DMS153 treated with DMSO at 0.1 percent for 48 hours (cell line): Measurements from ENCODE around the gene EXOC6B.

ENCODE experiments used
- DNase-seq: peaks from one replicate; lab custom pipeline; 2025; ENCODE audit not compliant: unreplicated experiment; lab: John Stamatoyannopoulos, UW

The EXOC6B gene

DNA sequence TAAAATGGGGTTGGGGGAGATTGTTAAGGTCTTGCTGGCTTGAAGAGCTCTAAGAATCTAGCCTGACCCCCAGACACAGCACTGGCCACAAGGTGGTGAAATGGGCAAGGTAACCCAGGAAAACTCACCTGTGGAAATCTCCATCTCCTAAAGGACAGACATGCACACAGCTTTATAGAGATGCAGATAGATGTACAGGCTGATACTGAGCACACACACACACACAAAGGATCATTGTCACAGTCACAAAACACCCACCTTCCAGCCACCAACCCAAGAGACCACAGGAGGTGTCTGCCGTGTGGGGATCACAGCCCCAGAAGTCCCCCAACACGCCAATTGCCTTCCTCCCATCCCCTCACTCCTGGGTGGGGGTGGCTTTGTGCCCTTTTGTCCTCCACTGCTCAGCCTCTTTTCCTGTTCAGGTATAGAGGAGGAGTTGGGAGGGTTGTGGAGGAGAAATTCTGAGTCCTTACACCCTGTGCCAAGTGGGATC, 674.9 kb downstream of the EXOC6B start:
- no peak for DNase-seq

DNA sequence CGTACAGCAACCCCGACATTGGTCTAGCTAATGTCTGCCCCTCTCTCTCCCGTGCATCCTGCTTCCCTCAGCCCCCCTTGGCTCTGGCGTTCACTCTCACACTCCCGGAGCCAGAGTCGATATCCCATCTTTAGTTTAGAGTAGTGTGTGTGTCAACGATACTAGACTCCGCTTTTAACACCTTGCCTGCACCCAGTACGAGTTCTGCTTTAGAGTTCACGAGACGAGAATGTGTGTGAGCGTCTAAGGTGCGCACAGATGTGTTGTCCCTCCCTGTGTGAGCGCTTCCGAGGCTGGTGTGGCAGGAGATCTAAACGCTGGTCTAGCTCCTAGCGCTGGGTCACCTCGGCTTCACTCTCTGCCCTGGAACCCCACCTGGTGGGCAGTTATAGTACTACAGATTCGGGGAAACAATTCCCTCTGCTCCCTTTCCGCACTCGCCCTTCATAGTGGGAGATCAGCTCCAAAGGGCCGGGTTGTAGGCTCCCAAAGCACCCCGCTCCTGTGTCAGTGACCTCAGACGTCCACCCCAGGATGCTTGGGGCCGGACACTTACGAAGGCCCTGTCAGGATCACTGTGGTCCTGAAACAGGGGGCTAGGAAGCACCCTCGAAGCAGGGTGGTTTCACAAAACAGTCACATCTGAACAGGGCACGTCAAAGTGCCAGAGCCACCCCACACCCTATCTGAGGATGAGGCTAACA, 675.5 kb downstream of the EXOC6B start:
- peak; percentile 86 for DNase-seq

DNA sequence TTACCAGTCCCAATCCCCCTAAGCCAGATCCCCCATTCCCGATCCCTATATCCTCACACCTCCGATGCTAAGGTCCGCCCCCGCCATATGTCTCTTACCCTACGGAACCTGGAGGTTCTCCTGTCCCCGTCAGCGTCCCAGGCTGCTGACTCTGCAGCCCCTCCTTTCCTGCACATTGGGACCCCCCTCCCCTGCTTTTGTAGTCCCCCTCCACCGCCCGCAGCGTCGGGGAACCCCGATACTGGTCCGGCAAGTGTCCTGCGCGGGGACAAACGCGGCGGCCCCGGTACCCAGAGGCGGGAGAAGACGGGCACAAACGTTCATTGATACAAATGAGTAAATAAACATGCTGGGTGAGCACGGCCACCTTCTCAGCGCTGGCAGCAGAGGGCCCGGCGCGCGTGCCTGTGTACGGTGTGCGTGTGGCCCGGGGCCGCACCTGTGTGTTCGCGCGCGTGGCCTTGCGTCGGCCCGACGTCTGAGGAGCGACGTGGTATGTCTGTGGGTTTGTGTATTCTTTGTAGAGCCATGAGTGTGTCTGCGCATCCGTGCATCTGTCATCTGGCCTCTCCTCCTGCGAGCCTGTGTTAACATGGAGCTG, 676.2 kb downstream of the EXOC6B start:
- no peak for DNase-seq

DNA sequence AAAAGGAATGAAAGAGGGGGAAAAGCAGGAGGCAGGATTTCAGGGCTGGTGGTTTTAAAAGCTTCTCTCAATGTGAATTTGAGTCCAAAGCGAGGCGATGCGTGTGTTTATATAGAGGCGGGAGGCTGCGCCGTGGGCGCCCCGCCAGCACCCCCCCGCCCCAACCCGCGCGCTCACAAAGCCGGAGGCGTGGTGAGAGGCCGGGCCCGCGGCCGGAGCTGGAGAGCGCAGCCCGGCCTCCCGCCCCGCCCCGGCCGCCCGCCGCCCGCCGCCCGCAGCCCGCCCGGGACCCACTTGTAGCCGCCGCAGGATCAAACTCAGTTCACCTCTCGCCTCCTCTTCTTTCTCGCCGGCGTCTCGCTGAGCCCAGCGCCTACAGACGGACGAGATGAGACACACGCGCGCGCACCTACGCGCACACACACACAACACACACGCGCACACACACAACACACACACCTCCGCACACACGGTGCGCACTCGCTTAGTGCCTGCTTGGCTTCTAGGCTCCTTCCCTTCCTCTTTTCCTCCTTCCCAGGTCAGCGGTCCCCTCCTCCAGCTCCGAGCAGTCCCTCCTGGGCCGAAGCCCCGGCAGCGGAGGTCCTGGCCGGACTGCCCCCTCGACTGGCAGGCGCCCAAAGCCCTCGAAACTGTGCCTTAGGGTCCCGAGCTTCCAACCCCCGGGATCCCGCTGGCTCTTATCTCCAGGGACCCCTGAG, 676.8 kb downstream of the EXOC6B start:
- peak; percentile 24 for DNase-seq

DNA sequence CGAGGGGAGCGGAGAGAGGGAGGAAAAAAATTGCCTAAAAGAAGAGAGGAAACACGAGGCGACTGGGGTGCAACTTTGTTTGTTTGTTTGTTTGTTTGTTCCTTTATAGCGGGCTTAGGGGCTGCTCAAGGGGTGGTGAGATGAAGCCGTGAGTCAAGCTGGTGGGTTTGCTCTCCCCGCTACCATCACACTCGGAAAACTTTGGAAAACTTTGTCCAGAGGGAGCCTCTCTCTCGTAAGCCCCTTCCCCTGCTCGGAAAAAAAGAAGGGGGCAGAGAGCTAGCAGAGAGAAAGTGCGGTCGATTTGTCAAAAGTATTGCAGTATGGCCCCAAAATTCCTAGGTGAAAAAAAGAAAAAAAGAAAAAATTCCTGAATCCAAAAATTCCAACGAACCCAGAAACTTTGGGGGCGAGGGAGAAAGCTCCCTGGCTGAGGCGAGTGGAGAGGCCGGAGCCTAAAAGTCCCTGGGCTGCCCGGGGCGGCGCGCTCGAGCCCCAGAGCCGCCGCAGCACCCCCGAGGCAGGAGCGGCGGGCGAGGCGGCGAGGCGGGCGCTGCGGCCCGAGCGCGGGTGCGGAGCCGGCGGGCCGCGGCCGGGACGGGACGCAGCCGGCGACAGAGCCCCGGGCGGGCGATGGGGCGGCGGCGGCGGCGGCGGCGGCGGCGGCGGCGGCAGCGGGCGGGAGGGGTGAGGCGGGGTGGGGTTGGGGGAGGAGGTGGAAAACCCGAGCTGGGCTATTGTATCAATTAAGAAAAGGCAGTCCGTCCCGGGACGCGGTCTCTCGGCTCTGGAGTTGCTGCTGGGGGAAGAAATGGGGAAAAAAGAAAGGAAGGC, 677.6 kb downstream of the EXOC6B start:
- no peak for DNase-seq

DNA sequence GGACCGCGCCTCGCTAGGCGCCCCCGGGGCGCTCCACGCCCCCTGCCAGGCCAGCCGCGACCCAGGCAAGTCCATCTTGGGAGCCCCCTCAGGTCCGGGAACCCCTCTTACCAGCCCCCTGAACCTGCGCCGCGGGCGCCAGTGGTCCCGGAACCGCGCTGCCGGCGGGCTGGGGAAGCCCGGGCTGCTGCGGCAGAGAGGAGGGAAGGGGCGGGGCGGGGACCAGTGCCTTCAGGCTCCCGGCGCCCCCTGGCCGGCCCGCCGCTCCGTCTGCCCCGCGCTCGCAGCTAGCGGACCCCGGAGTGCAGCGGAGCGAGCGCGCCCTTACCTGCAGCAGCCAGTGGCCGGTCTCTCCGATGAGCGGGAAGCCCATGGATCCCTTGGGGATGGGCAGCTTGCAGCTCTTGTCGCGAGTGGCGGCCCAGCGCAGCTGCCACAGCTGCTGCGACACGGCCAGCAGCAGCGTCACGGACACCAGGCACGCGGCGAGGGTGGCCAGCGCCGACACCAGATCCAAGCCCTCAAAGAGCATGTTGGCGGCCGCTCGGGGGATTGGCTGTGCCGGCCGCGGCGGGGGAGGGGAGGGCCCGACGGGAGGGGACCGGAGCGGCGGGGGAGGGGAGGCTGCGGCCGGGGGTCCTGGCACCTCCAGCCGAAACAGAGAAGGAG, 678.4 kb downstream of the EXOC6B start, which contains the start of gene CYP26B1:
Gene CYP26B1 (minus strand): TSS at position 560 of the 669 bp plus-strand sequence. CDS start 28 bp downstream, at position 532.
- no peak for DNase-seq

DNA sequence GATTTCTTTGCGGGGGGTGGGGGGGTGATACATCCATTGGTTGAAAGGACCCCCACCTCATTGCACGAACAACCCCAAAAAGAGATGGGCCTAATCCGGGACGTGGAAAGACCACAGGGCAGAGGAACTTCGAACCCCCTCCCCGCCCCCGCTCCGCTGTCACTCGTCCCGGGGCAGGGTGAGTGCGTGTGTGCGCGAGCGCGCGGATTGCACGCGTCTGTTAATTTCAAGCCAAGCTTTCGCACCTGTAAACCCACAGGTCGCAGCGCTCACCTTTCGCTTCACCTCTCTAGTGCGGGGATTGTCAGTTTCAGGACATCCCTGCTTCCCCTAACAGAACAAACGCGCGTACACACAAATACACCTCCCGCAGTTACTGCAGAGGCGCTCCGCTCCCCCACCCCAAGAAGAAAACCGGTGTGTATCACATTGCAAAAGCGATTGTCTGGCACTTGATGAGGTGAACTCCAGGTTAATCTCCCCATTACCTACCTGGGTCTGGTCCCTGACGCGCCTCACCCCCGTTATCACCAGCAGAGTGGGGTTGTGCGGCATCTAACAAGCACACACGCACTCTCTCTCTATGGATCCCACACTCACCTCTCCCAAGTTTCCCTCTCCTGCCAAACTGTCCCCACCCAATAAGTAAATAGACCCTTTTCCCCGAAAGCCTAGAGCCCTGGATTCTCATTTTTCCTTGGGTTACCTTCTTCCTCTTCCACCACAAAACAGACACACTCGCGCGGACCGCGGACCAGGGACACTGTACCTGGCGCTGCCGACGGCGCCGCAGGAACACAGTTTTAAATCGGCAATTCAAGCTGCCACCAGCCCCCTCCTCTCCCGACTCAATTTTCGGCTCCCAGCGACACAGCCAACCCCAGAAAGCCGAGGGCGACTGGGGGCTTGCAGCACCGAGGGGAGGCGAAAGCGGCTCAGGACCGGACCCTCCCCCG, 679.2 kb downstream of the EXOC6B start:
- no peak for DNase-seq

DNA sequence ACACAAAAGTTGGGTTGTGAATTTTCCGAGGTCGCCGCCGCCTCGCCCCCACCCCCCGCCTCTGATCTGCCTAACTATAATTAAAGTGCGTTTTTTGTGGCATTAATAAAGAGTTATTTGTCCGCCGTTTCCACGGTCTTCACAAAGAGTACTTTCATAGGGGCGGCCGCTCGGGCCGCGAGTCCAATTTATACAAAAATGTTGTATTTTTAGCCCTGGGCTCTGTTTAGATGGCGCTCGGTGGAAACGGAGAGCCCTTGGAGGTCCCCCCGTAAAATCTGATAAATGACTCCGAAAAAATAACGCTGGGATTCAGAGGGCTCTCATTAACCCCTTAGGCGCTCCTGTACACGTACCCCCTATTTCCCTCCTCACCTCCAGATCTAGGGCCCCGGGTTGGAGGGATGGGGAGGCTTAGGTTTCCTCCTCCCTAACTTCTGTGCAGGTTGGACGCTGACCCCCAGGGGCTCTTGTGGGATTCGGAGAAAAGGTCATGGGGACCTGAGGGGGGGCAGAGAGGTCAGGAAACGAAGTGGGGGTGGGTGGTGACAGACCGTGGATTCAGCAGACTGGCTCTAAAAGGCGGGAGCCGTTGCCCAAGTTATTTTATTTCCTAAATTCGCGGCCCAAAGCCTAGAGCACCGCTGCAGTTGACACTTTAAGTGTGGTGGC, 680.0 kb downstream of the EXOC6B start:
- DNase-seq: no peak

DNA sequence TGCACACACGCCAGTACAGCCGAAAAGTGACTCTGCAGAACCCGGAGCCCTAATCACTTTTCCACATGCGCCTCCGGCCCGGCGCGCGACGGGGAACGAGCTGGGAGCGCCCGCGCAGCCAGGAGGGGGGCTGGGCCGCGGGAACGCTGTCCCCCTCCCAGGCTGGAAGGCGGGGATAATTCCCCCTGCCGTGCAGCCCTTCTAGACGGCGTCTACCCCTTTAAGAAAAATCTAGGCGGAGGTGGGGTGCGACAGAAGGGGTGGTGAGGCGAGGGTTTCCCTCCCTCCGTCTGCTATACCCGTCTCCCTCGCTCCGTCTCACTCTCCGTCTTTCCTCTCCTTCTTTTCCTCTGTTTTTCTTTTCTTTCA, 680.6 kb downstream of the EXOC6B start:
- DNase-seq: peak; percentile 24

DNA sequence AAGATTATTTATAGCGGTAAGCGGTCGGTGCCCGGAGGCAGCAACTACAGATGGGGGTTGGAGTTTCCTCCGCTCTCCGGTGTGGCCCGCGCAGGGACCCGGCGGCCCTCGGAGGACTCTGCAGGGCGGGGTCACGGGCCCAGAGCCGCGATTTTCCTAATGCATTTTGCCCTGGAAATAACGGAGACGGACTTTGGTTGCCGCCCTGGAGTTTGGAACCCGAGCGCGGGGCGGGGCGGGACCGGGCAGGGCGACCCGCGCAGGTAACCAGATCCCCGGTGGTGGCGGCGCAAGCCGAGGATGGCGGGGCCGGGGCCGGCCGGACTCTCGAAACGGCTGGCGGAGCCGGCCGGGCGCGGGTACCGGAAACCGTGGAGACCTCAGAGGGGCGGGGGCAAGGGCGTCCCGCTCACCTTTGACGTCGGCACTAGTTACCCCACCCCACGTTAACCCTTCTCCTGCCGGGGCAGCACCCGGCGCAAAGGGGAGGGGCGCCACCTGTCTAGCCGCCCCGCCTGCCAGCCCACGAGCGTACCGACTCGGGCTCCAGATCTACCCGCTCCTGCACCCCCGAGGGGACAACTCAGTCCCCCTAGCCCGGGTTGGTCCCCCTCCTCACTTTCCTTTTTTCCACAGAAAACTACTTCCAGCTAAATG, 681.1 kb downstream of the EXOC6B start:
- peak; percentile 34 for DNase-seq

DNA sequence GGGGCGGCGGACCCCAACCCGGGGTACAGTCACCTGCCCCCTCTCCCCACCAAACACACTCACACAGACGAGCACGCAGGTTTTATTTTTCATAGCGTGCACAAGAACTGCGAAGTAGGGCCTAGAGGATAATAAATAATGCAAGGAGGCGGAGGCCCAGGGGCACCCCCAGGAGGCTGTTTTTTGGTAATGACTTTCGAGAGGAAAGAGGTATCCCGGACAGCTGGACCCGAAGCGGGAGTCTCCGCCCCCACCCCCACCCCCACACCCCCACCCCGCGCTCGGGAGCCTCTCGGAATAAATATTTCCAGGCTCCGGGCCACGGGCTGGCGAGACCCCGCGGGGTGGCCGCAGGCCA, 681.6 kb downstream of the EXOC6B start:
- DNase-seq: no peak

DNA sequence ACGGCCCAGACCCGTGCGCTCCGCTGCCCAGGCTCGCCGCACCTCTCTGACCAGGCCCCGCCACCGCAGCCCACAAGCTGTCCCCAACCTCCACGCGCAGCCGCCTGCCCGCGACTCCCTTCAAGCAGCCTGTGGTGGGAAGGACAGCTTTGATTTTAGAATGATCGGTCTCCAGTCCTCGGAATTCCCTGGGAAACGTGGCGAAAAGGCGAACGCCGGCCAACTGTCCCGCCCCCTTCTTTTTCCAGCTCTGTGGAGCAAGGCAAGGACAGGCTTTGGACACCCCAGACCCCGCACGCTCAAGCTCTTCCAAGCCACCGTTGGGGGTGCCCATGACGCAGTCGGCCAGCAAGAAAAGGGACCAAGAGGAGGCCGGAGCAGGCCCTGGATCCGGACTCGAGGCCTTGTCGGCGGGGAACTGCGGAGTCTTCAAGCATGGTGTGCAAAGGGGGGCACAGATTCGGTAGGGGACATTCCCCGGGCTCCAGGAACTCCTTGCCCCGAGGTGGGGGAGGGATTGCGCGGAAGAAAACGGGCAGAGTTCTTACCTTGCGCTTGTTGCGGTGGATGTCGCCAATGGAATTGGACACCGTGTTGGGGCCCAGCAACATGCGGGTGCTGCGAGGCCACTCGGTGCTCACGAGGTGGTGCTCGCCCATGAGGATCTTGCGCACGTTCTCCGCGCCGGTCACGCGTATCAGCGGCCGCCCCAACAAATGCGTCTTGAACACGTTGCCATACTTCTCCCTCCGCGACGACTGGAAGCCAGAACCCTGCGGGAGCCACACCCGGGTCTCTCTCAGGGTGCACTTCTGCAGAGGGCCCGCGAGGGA, 682.2 kb downstream of the EXOC6B start:
- no peak for DNase-seq

DNA sequence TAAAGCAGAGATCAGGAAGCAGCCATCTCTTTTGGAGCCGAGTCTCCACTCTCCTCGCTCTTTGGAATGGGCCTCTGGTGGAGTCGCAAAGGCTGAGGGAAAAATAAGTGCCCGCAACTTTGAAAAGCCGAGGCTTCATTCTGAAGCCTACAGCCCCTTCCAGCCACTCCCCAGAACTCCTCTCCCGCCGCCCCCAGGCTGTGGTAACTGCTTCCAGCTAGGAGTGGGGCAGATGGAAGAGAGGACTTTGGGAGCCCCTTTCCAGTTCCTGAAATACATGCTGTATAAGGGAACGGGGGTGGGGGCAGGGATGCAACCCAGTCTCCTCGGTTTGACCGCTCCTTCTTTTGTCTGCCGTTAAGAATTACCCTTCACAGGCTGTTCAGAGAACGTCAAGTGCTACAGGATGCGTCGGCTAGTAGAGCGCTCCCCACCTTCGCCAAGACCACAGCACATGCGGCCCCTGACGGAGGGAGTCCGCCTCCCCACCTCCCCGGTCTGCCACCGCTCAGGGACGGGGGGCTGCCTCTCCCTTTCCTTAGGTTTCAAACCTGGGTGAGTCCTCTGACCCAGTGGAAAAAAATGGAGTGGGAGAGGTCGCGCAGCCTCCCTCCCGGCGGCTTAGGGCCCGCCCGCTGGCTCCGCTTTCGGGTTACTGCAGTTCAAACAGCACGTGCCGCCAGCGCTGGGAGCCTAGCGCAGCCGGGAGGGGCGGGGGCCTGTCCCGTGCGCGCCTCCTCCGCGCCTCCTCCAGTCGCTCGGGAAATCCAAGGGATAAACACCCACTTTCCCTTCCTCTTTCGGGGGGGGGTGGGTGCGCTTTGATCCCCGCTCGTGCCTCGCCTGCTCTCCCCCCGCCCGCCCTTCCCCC, 683.0 kb downstream of the EXOC6B start:
- DNase-seq: no peak

DNA sequence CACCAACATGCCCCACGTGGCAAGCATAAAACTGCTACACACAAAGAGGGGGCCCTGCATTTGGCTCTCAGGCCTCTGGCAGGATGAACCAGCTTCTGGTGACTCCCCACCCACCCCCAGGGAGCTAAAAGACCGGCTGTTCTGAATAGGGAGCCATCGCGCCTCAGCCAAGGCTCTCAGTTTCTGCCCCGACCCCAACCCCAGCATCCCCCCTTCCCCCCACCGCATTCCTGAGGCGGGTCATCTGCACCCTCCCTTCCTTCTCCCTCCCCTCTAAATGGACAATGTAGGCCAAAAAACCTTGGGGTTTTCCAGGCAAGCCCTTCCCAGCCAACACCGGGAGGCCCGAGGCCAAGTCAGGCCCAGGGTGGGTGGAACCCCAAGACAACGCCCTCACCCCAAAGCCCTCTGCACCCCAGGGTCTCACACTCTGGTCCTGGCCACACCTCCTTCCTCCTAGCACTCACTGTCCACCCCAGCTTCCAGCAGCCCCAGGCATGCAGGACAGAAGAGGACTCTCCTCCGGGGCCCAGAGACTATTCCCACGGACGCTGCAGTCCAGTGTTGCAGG, 683.9 kb downstream of the EXOC6B start:
- DNase-seq: no peak

DNA sequence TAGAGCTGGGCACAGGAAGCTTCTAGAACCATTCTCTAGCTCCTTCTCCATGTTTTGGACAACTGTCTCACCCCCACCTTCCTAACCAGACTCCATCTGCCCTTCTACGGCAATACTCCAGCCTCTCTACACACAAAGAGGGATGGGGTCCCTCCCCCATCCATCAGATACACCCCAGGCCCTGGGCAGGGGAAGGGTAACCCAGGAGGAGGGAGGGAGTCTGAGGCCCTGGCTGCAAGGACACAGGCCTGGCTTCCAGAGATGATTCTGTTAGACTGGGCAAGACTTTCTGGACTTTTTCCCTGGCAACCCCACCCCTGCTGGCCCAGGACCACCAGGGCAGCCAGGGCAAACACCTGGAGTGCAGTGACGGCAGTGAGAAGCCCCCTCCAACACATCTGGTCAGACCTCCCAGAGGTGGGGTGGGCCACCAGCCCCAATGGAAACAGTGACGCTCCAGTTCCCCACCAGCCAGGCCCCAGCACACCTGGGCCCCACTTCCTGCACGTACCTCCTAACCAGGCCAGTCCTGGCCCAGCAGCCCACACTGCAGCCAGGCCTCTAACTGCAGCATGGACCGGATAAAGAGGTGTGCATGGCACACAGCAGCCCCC, 684.7 kb downstream of the EXOC6B start:
- no peak for DNase-seq

DNA sequence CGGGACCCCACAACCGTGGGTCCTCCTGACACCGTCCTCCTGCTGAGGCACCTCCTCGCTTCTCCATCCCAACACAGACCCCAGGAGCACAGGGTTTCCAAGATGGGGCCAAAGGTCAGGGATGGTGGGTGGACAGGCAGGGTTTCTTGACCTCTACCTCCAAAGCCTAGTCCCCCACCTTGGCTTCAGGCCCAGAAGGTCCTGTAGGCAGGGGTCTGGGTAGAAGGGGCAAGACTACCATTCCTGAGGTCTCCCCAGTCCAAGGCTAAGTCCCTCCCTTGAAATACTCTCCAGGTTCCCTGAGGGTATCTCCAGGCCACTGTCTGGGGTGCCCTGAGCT, 685.2 kb downstream of the EXOC6B start:
- no peak for DNase-seq
